Right lung (tissue), 10 donors: Measurements from ENCODE around the gene CD34. TPM values are rescaled to one million over a fixed set of nuclear protein-coding genes. Genes with fewer than 3 reads are reported as not detected.
"Not testable (repeated sequence)": the region's sequence is repeated elsewhere in the genome, so short reads cannot be mapped to it uniquely, and the experiment has no call there.

Experiments used
- DNase-seq, 2 donors: peaks; one replicate each; pipeline ENCODE4 v3.0.0-alpha.2; 2013
- long read RNA-seq, 8 donors: transcript quantifications; one replicate each; lab custom pipeline, GENCODE V29; 2026
- polyA plus RNA-seq, 5 donors: library from polyadenylated mRNA; unstranded; fragments of 120-200 nt; gene quantifications; one replicate each; pipeline versions ENCODE4 v1.2.1 to v1.2.3, GENCODE V29; 2013; ENCODE audit warnings: inconsistent platforms in 1 of 5, low replicate concordance in 1 of 5; ENCODE audit not compliant: insufficient read length in 5 of 5, insufficient read depth in 1 of 5

CD34 gene
- 100 to 1,000 TPM; 126 to 157 (median 146) TPM for polyA plus RNA-seq
- long read RNA-seq, donor 1, full-length matches to known transcripts: 47 of 211 reads
- long read RNA-seq, donor 1, partial matches to known transcripts: 164 of 211 reads
- long read RNA-seq, donor 1, other reads (novel, unspliced or antisense): 0 of 211 reads
- long read RNA-seq, donor 2, full-length matches to known transcripts: 22 of 47 reads
- long read RNA-seq, donor 2, partial matches to known transcripts: 25 of 47 reads
- long read RNA-seq, donor 2, other reads (novel, unspliced or antisense): 0 of 47 reads
- long read RNA-seq, donor 3, full-length matches to known transcripts: 21 of 79 reads
- long read RNA-seq, donor 3, partial matches to known transcripts: 58 of 79 reads
- long read RNA-seq, donor 3, other reads (novel, unspliced or antisense): 0 of 79 reads
- long read RNA-seq, donor 4, full-length matches to known transcripts: 17 of 88 reads
- long read RNA-seq, donor 4, partial matches to known transcripts: 71 of 88 reads
- long read RNA-seq, donor 4, other reads (novel, unspliced or antisense): 0 of 88 reads
- long read RNA-seq, donor 5, full-length matches to known transcripts: 26 of 162 reads
- long read RNA-seq, donor 5, partial matches to known transcripts: 136 of 162 reads
- long read RNA-seq, donor 5, other reads (novel, unspliced or antisense): 0 of 162 reads
- long read RNA-seq, donor 6, full-length matches to known transcripts: 41 of 122 reads
- long read RNA-seq, donor 6, partial matches to known transcripts: 81 of 122 reads
- long read RNA-seq, donor 6, other reads (novel, unspliced or antisense): 0 of 122 reads
- long read RNA-seq, donor 7, full-length matches to known transcripts: 22 of 146 reads
- long read RNA-seq, donor 7, partial matches to known transcripts: 124 of 146 reads
- long read RNA-seq, donor 7, other reads (novel, unspliced or antisense): 0 of 146 reads
- long read RNA-seq, donor 8, full-length matches to known transcripts: 8 of 30 reads
- long read RNA-seq, donor 8, partial matches to known transcripts: 22 of 30 reads
- long read RNA-seq, donor 8, other reads (novel, unspliced or antisense): 0 of 30 reads

GRCh38 chr1:207910591-207911354 lies at the start of gene CD34:
Gene CD34 (minus strand): TSS chr1:207911125. CDS start chr1:207911080, 45 bp downstream.
- DNase-seq: peak in 1 of 2 donors; percentile 59

GRCh38 chr1:207960346-207960745 lies 49.4 kb upstream of the CD34 start:
- DNase-seq: no peak

- DNase-seq: no peak
Observed at GRCh38 chr1:207959910-207960309, 49.0 kb upstream of the CD34 start.

- peak; percentile 74 for DNase-seq
Observed at GRCh38 chr1:207959141-207959825, 48.4 kb upstream of the CD34 start.

- no peak for DNase-seq
Observed at GRCh38 chr1:207958376-207959139, 47.6 kb upstream of the CD34 start.

- DNase-seq: no peak
Observed at GRCh38 chr1:207956986-207957385, 46.1 kb upstream of the CD34 start.

GRCh38 chr1:207954104-207954503 lies 43.2 kb upstream of the CD34 start:
- DNase-seq: no peak

- DNase-seq: no peak
Observed at GRCh38 chr1:207952617-207953542, 42.0 kb upstream of the CD34 start.

- no peak for DNase-seq
Observed at GRCh38 chr1:207951652-207952051, 40.7 kb upstream of the CD34 start.

- DNase-seq: no peak
Observed at GRCh38 chr1:207950750-207951149, 39.8 kb upstream of the CD34 start.

- no peak for DNase-seq
Observed at GRCh38 chr1:207949571-207950195, 38.8 kb upstream of the CD34 start.

- DNase-seq: no peak
Observed at GRCh38 chr1:207948536-207949250, 37.8 kb upstream of the CD34 start.

GRCh38 chr1:207946756-207947155 lies 35.8 kb upstream of the CD34 start:
- no peak for DNase-seq

- DNase-seq: no peak
Observed at GRCh38 chr1:207944571-207944970, 33.6 kb upstream of the CD34 start.

GRCh38 chr1:207942337-207942741 lies 31.4 kb upstream of the CD34 start:
- not testable (repeated sequence) for DNase-seq

- peak in 1 of 2 donors; percentile 70 for DNase-seq
Observed at GRCh38 chr1:207941665-207942064, 30.7 kb upstream of the CD34 start.

GRCh38 chr1:207938016-207938415 lies 27.1 kb upstream of the CD34 start:
- DNase-seq: no peak

GRCh38 chr1:207937204-207937603 lies 26.3 kb upstream of the CD34 start:
- DNase-seq: no peak
